HG03342 (cell line): ENCODE data around the gene XRN2.
"Not testable (repeated sequence)": the region's sequence is repeated elsewhere in the genome, so short reads cannot be mapped to it uniquely, and the experiment has no call there.

Experiments used
- ATAC-seq: cut with Tn5 transposase; IDR thresholded peaks from one replicate; pipeline ENCODE4 v1.9.1; 2021; ENCODE audit warnings: mild to moderate bottlenecking, moderate library complexity; ENCODE audit not compliant: unreplicated experiment

The XRN2 gene

GRCh38 chr20:21344961-21345360 is 41.8 kb downstream of the XRN2 start:
- ATAC-seq, result no peak

DNA sequence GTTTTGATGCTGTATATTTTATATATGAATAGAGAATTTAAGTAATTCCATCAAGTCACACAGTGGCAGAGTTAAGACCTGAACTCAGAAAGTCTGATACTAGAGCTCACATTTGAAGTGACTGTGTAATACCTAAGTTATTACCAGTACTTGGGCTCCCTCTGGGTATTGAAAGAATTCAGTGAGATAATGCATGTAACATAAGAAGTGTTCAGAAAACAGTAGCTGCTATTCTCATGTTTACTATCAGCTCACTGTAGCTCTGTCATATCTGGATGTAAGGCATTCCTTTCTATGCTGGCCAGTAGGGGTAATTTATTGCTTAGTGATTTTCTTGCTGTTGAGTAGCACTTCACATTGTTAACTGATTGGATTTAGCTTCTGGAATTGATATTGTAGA is 49.6 kb downstream of the XRN2 start:
- no peak for ATAC-seq

GRCh38 chr20:21353236-21353635 is 50.1 kb downstream of the XRN2 start:
- no peak for ATAC-seq

DNA sequence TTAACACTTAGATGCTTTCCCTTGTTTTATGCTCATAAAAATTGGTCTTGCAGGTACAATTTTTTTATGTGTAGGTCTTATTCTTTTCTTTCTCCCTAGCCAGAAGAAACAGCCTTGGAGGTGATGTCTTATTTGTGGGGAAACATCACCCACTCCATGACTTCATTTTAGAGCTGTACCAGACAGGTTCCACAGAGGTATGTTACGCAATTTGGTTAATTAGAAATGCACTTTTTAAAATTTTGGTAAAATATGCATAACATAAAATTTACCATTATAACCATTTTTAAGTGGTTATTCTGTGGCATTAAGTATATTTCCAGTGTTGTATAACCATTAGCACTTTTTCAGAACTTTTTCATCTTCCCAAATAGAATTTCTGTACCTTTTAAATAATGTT is 52.9 kb downstream of the XRN2 start:
- ATAC-seq, result no peak

GRCh38 chr20:21356386-21356785 is 53.3 kb downstream of the XRN2 start:
- no peak for ATAC-seq

GRCh38 chr20:21357844-21358243 is 54.7 kb downstream of the XRN2 start:
- no peak for ATAC-seq

DNA sequence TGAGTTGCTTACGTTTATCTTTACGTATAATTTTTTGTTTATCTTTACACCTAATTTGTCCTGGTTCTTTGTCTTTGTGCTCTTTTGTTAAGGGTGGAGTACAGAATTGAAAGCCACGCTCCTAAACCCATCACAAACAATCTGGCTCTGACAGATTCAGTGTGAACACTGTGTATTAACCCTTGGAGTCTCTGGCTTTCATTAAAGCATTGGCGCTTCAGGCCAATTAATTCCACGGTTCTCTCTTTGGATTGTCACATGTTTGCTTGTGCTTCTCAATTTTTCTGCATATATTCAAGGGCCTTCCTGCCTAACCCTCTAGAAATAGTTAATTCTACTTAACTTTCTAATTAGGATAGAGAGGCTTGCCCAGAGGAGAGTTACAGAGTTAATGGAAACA is 55.6 kb downstream of the XRN2 start:
- no peak for ATAC-seq

DNA sequence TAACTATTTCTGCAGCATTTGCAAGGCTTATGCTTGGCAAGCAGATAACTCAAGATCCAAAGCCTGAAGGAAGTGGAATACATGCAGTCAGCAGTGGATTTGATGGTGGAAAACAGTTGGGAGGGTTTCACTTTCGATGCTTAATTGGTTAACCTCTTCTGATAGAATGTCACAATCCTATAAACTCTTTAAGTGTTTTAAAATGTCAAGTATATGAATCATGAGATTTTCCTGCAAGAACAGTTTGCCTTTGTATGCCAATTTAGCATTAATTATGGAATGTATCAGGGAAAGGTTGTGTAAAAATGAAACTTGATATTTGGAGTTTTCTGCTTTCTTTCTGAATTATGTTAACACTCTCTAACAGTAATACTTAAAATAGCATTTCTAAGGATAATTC is 57.6 kb downstream of the XRN2 start:
- ATAC-seq, result no peak

- ATAC-seq, result no peak
These were observed 58.1 kb downstream of the XRN2 start for GRCh38 chr20:21361266-21361665.

DNA sequence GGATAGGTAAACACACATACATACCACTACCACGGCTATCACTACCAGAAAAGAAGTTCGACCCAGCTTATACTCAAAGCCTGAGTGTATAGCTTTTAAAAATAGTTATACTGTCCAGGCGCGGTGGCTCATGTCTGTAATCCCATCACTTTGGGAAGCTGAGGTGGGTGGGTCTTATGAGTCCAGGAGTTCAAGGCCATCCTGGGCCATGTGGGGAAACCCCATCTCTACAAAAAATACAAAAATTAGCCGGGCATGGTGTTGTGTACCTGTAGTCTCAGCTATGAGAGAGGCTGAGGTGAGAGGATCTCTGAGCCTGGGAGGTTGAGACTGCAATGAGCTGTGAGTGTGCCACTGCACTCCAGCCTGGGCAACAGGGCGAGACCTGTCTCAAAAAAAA is 61.3 kb downstream of the XRN2 start:
- no peak for ATAC-seq

DNA sequence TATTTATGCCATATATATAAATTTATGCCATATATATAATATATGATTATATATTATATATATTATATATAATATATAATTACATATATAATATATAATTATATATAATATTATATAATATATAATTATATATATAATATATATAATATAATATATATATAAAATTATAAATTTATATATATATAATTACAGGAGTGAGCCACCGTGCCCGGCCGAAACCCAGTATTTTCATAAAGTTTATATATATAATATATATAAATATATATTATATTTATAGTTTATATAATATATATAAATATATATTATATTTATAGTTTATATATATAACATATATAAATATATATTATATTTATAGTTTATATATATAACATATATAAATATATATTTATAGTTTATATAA is 62.6 kb downstream of the XRN2 start:
- no peak for ATAC-seq

DNA sequence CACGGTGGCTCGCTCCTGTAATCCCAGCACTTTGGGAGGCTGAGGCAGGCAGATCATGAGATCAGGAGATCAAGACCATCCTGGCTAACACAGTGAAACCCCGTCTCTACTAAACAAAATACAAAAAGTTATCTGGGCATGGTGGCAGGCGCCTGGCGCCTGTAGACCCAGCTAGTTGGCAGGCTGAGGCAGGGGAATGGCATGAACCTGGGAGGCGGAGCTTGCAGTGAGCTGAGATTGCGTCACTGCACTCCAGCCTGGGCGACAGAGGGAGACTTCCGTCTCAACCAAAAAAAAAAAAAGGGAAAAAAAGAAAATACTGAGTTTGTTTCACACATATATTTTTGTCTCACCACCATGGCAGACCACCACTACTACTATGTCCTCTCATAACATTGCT is 63.1 kb downstream of the XRN2 start:
- ATAC-seq, result not testable (repeated sequence)

DNA sequence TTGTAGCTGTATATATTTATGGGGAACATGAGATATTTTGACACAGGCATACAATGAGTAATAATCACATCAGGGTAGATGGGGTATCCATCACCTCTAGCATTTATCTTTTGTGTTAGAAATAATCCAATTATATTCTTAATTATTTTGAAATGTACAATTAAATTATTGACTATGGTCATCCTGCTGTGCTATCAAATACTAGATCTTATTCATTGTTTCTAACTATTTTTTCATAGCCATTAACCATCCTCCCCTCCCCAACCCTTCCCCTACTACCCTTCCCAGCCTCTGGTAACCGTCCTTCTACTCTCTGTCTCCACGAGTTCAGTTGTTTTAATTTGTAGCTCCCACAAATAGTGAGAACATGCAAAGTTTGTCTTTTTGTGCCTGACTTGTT is 65.7 kb downstream of the XRN2 start:
- ATAC-seq, result no peak

GRCh38 chr20:21371193-21371592 is 68.1 kb downstream of the XRN2 start:
- no peak for ATAC-seq

GRCh38 chr20:21372016-21372415 is 68.9 kb downstream of the XRN2 start:
- ATAC-seq, result no peak

DNA sequence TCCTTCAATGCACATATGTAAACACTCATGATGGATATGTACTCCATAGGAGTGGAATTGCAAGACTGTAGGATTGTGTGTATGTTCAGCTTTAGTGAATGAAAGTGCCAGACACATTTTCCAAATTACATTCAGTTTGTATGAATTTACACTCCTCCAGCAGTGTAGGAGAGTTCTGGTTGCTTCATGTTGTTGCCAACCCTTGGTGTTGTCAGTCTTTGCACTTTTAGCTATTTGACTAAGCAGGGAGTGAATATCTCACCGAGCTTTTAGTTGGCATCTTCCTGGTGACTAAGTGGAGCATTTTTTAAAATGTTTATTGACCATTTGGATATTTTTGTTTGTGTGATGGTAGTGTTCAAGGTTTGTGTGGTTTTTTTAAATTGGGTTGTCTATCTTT is 70.3 kb downstream of the XRN2 start:
- ATAC-seq, result no peak

- ATAC-seq, result no peak
These were observed 73.5 kb downstream of the XRN2 start for GRCh38 chr20:21376626-21377025.

- ATAC-seq, result no peak
These were observed 74.6 kb downstream of the XRN2 start for GRCh38 chr20:21377701-21378100.

GRCh38 chr20:21378259-21378658 is 75.1 kb downstream of the XRN2 start:
- no peak for ATAC-seq

DNA sequence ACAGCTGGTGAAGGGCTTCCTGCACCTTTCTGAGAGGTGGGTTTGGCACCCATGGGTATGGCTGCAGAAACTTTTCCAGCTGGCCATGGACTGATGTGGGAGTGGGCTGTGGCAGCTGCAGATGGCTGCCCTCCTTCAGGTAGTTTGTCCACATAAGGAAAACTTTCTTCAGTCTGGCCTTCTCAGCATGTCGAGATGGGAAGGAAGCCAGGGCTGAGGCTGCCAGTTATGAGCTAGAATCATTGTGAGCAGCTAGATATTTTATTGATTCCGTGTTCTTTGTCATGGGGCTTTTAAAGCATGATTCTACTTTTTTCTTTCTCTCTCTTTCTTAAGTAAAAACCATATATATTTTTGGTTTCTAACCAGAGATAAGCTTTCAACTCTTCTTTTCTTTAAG is 77.6 kb downstream of the XRN2 start:
- ATAC-seq, result no peak

GRCh38 chr20:21381619-21382018 is 78.5 kb downstream of the XRN2 start:
- no peak for ATAC-seq

DNA sequence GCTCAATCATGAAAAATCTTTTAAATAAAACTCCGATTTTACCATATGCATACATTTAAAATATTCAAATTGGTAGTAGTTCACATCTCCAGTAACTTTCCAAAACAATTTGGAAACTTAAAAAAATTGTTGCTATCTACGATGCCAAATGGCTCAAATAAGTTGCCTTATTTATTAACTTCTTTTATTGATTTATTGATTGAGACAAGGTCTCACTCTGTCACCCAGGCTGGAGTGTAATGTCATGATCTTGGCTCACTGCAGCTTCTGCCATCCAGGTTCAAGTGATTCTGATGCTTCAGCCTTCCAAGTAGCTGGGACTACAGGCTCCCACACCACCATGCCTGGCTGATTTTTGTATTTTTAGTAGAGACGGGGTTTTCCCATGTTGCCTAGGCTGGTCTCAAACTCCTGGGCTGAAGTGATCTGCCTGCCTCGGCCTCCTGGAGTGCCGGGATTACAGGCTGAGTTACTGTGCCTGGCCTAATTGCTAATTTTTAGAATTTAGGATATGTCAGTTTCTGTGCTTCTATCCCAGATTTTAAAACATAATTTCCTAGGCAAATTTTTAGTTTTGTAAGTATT is 81.3 kb downstream of the XRN2 start:
- no peak for ATAC-seq

DNA sequence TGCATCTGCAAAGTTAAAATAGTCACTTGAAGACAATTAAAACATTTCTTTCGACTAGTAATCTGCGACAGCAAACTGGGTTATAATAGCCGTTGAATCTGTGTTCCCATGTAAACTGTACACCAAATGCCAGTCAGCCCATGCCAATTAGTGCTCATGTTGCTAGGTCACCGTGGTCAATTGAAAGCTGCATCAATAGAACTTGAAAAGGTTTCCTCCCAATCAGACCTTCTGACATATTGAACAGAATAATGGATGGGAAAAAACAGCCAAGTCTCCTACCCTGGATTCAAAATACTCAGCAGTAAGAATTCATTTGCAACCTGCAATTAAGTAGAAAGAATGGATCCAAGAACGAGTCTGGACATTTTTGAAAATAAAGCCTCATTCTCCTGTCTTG is 83.0 kb downstream of the XRN2 start:
- no peak for ATAC-seq

GRCh38 chr20:21387528-21387927 is 84.4 kb downstream of the XRN2 start:
- ATAC-seq, result no peak
